ENCODE measurements around the gene PRR5L.

DNA sequence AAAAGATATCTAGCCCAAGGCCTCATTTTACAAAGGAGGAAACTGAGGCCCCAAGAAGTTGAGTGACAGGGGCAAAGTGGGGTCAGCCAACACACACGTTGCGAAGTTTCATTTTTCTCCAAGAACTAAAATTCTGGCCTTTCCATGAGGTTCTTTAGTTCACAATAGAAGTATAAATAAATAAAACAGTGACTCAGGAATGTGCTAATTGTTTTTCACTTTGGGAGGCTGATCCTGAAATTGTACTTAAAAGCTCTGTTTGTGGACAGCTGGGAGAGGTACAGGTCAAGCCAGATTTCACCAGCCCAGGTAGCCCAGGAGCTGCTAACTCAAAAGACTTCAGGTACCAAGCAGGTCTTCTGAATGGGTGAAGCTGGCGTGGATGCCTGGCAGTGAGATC is 108.7 kb downstream of the PRR5L start:
- TF ChIP-seq POLR2A (IDR thresholded peaks at IDR 0.05; ENCODE audit: low read length): no peak
- no peak for TF ChIP-seq GATA1 (IDR thresholded peaks at IDR 0.05; ENCODE audit: low read depth, low read length)

Measured in erythroblast (primary cell).